Activated naive CD8-positive, alpha-beta T cell treated with anti-CD3 and anti-CD28 coated beads, Interleukin-2, amount 50 U/mL, for 16 hours (primary cell): ENCODE data around the gene LPAR1.
"Not testable (repeated sequence)": the region's sequence is repeated elsewhere in the genome, so short reads cannot be mapped to it uniquely, and the experiment has no call there.

Source experiments
- DNase-seq: peaks from one replicate; pipeline ENCODE4 v3.0.0-alpha.2; 2020; ENCODE audit warnings: low read depth, low spot score

LPAR1 gene

DNA sequence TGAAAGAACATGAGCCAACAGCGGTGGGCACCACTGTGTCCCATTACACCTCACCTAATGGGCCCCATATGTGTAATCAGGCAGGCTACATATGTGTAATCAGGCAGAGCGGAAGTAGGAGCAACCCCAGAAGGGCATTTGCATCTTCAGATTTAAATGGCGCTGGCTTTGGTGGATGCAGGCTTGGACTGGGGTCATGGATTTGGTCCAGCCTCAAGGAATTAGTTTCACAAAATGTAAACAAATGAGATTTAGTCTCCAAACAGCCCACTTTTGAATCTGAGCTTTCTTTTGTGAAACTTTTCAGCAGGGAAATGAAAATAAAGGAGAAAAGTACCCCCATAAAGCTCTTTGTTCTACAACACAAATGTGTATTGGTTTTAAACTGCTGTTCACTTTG lies 161.3 kb downstream of the LPAR1 start:
- no peak for DNase-seq

- no peak for DNase-seq
Measured at GRCh38 chr9:110874963-110875674, 163.2 kb downstream of the LPAR1 start.

DNA sequence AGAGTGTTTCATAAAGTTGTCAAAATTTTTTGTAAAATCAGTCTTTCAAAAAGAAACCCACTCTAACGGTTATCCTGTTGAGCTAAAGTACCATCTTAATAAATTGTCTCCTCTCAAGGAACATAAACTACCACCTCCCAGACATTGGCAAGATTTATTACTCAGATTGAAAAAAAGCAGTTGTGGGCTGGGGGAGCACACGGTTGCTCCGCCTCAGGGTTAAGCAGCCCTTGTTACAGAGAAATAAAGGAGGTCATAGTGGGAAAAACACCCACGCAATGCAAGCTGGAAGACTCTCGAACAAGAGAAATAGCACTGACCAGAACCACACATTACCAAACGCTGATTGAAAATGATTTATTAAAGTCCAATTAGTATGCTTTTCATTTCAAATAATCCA lies 165.3 kb downstream of the LPAR1 start:
- DNase-seq = no peak

GRCh38 chr9:110871736-110872135 lies 166.5 kb downstream of the LPAR1 start:
- DNase-seq = no peak

DNA sequence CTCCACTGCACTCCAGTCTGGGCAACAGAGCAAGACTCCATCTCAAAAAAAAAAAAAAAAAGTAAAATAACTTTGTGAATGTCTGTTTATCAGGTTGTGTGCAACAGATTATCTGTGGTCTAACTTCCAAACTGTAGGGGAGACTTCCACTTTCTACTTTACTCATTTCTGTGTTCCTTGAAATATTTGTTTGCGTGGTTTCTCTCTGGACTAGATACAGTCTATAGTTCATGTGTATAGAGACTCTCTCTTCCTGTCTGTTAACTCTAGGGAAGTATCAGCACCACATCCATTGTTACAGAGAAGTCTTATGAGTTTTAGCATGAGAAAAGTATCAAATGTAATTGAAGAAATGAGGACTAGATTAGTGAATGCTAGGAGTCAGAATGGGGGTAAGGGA lies 168.3 kb downstream of the LPAR1 start:
- no peak for DNase-seq

- no peak for DNase-seq
Measured at GRCh38 chr9:110864011-110864410, 174.3 kb downstream of the LPAR1 start.

GRCh38 chr9:110861370-110862110 lies 176.7 kb downstream of the LPAR1 start:
- not testable (repeated sequence) for DNase-seq

- no peak for DNase-seq
Measured at GRCh38 chr9:110856772-110857171, 181.5 kb downstream of the LPAR1 start.

- DNase-seq = no peak
Measured at GRCh38 chr9:110850401-110851135, 187.7 kb downstream of the LPAR1 start.

DNA sequence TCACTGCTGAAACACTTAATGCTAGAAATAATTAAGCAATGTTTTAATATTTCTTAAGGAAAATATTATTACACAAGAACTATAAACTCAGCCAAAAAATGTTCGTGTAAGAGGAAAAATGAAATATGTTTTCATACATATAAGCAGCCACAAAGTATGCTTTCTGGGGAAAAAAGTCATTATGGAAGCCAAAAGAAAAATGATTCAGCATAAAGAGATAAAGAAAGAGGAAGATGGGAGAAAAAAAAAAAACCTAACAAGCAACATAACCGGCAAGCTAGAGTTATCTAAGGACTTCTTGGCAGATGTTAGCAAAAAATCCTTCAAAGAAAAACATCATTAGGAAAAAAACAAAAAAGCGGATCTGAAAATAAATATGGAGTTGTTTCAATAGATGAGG lies 190.6 kb downstream of the LPAR1 start:
- DNase-seq = no peak

DNA sequence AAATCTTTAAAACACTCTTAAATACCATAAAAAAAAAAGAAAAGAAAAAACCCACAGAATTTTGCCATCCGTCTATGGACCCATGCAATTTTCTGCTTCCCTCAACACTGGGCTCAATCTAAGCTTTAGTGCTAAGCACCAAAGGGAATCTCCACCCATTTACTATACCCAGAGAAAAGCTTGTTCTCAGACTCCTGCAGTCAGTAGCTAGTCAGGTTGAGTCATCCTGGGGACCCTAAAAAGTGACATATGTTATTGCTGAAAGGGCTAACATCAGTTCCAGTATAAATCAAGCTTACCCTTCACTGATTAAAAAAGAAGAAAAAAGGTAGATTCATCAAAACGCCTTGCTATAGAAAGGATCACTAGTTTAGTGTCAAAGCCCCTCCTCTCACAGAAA lies 192.1 kb downstream of the LPAR1 start:
- DNase-seq = no peak

- DNase-seq = no peak
Measured at GRCh38 chr9:110844121-110844520, 194.1 kb downstream of the LPAR1 start.

- DNase-seq = no peak
Measured at GRCh38 chr9:110842986-110843385, 195.3 kb downstream of the LPAR1 start.

GRCh38 chr9:110842169-110842568 lies 196.1 kb downstream of the LPAR1 start:
- no peak for DNase-seq

- DNase-seq = no peak
Measured at GRCh38 chr9:110837401-110838005, 200.8 kb downstream of the LPAR1 start.

GRCh38 chr9:110835859-110836271 lies 202.4 kb downstream of the LPAR1 start:
- no peak for DNase-seq

- DNase-seq = no peak
Measured at GRCh38 chr9:110835404-110835803, 202.9 kb downstream of the LPAR1 start.

DNA sequence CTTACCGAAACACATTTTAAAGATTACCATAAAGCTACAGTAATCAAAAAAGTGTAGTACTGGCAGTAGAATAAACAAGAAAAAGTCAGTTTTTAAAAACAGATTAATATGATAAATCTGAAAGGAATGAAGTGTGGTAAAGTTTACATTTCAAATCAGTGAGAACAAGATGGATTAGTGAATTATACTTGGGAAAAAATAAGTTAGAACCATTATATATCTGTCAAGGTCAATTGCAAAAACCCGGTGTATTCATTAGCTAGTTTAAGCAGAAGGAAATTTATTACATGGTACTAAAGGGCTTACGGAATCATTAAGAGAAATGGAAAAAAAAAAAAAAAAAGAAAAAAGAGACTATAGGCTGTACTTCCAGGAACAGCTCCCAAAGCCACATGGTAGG lies 205.3 kb downstream of the LPAR1 start:
- DNase-seq = no peak

DNA sequence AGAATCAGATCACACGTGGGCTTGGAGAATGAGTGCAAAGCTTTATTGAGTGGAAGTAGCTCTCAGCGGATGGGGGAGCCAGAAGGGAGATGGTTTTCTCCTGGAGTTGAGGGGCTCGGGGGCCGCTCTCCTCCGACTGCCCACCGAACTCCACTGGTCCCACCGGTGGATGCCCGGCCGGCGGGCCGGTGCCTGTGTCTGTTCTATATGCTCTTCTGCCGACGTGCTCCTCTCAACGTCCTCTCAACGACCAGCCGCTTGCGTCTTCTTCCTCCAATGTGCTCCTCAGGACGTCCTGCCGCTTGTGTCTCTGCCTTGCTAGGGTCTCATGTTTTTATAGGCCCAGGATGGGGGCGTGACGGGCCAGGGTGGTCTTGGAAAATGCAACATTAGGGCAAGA lies 207.8 kb downstream of the LPAR1 start:
- DNase-seq = no peak

DNA sequence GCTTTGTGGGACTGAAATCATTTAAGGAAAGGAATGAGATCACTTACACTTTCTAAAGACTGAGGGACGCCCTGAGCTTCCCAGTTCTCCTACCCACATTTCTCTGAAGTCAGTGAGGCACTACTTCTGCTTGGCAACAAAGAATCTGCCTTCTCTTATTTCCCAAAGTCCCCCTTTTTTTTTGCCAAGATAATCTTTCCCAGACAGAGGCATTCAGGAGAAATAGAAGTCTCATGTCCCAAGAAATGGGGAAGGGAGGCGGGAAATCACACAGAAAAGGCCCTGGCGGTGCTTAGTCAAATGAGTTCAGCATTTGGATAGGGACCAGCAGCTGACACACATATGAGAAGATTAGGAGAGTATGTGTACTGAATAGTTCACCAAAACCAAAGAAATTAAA lies 210.0 kb downstream of the LPAR1 start:
- DNase-seq = no peak

DNA sequence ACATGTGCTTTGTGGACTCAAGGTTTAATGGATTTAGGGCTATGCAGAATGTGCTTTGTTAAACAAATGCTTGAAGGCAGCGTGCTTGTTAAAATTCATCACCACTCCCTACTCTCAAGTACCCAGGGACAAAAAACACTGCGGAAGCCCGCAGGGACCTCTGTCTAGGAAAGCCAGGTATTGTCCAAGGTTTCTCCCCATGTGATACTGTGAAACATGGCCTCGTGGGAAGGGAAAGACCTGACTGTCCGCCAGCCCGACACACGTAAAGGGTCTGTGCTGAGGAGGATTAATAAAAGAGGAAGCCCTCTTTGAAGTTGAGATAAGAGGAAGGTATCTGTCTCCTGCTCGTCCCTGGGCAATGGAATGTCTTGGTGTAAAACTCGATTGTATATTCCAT lies 211.9 kb downstream of the LPAR1 start:
- DNase-seq = not testable (repeated sequence)

DNA sequence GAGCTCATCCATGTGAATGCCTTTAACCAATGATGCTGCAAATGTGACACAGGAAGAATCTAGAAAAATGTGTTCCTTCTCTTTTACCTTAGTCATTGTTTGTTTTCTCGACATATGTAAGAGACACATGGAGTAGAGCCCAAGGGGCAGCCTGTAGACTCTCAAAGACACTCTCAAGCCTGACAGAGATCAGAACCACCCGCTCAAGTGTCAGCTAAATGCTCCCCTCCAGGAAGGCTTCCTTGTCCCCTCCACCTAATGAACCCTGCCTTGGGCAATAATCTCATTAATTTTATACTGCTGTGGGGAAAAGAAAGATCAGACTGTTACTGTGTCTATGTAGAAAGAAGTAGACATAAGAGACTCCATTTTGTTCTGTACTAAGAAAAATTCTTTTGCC lies 212.3 kb downstream of the LPAR1 start:
- DNase-seq = no peak
